Panc1 (cell line): ENCODE data around the gene KCNMB3.

Experiments
- CTCF ChIP-seq: fragments of 450-650 bp; IDR thresholded peaks from 2 replicates; pipeline ENCODE4 v1.5.1; 2017; ENCODE audit warnings: mild to moderate bottlenecking
- POLR2AphosphoS5 ChIP-seq: IDR thresholded peaks from 2 replicates; pipeline ENCODE4 v1.6.1; 2012; ENCODE audit warnings: mild to moderate bottlenecking, low read depth, low read length, moderate library complexity
- TCF7L2 ChIP-seq: IDR thresholded peaks from 2 replicates; pipeline ENCODE4 v1.6.1; 2011; ENCODE audit warnings: mild to moderate bottlenecking, low read depth, low read length, inconsistent platforms

GRCh38 chr3:179236669-179237301, 14.1 kb downstream of the KCNMB3 start:
- TF ChIP-seq TCF7L2 (no peak), CTCF (no peak), POLR2AphosphoS5 (no peak)
